ENCODE results near the gene SEC22C.

SEC22C gene

DNA sequence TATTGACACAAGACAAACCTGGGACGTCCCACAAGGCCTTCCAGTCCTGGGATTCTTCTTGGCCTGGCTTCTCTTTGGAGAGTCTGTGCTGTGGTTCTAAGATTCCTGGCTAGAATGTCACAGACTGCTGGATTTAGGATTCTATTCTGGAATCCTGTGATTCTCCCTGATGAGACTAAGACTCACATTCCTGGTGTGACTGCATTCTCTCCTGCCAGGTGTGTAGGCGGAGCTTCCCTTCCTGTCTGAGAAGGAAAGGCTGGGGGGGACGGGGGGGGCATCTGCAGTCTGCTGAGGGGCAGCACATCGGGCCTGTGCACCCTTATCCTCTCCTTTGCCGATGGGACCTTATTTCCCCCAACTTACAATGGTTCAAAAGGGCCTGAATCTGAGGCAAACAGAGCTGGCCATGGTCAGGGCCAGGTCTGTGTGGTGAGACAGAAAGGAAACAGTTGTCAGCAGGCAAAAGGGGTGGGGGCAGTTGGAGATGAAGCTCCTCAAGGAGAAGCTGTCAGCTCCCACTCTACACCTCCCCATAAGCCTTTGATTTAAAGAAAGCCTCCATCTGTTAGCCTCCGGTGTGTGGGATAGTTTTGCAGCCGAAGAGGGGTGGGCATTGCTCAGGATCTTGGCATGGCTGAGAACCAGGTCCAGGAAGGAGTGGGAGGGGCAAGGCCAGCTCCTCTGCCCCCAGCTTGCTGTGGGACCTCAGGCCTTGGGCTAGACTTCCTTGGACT, 48.4 kb downstream of the SEC22C start:
- no peak for FAIRE-seq

GRCh38 chr3:42532229-42532628, 49.5 kb downstream of the SEC22C start:
- FAIRE-seq: no peak

GRCh38 chr3:42531470-42531869, 50.3 kb downstream of the SEC22C start:
- no peak for FAIRE-seq

GRCh38 chr3:42530073-42530472, 51.7 kb downstream of the SEC22C start:
- no peak for FAIRE-seq

DNA sequence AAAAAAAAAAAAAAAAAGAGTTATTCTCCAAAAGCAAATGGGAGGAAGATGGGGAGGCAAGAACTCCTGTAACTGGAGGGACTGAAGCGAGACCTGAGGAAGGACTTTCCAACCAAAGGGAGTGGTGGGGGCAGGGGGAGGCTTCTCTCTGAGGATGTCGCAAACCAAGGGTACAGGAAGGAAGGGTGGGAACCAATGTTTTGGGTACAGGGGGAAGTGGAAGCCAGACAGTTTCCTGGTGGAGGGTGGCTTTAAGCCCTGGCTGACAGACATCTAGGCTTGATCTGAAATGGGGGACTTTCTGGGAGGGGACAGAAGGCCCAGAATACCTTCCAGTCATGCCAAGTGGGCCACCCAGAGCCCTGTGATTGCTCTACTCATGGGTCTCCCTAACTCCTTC, 52.3 kb downstream of the SEC22C start:
- FAIRE-seq: no peak

GRCh38 chr3:42527368-42527917, 54.3 kb downstream of the SEC22C start:
- FAIRE-seq: no peak

GRCh38 chr3:42526616-42527367, 55.0 kb downstream of the SEC22C start:
- no peak for FAIRE-seq

DNA sequence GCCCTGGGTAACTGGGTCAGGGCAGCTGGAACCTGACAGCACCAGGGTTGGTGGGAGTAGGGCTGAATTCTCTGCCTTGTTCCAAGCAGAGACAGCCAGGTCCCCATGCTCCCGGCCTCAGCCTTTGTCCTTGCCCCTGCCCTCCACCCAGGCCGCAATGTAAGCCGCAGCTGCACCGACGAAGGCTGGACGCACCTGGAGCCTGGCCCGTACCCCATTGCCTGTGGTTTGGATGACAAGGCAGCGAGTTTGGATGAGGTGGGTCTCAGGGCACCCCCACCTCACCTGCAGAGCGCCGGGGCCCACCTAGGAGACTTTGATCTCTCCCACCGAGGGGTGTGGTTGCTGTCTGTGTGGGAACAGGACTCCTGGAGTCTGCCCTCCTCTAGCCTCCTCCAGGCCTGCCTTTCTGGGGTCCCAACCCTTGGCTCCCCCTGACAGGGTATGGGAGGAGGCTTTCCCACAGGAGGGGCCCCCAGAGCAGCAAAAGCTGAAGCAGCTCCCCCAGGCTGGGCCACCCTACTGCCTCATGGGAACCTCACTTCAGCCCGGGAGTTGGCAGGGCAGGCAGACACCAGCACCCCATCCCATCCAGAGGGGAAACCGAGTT, 55.9 kb downstream of the SEC22C start:
- no peak for FAIRE-seq

DNA sequence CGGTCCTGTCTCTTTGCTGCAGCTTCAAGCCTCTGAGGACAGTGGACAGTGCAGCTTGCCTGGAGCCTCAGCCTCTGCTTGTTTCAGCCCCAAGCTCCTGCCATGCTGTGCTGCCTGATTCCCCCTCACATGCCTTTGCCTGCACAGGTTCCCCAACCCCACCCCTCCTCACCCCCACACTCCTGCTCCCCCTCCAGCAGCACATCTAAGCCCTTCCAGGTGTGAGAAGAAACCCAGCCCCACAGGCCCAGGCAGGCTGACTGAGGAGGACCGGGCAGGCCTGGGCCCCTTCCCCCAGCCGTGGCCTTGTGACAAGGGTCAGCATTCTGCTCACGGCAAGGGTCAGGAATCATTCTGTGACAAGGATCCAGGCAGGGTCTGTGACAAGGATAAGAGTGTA, 56.6 kb downstream of the SEC22C start:
- FAIRE-seq: no peak

DNA sequence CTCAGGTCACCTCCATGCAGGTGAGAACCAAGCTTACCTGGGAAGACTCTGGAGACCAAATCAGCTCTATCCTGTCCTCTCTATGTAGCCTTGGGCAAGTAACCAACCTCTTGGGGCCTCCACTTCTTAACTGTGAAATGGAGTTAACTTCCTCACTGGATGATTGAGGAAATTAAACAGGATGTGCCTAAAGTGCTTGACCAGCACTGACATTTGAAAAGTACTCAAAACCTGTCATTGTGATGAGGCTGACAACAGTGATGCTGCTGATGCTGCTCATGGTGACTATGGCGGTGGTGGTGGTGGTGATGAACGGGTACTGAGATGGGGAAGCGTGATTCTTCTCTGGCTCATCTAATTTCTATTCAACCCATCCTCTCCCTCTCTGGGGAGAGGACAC, 57.0 kb downstream of the SEC22C start:
- no peak for FAIRE-seq

GRCh38 chr3:42520906-42521305, 60.9 kb downstream of the SEC22C start:
- no peak for FAIRE-seq

DNA sequence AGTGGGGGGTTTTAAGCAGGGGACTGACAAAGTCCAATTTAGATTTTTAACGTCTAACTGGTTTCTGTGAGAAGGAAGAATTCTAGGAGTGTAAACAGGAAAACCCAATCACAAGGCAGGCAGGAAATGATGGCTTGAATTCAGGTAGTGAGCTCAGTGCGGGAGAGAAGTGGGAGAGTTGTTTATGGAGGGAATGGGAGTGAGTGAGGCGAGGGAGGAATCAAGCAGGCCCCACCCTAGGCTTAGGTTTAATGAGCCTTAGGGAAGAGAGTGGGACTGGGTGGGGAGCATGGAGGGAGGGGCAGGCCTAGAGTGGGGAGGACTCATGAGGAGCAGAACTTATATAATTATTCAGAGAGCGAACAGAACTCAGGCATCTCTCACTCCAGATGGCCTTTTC, 61.4 kb downstream of the SEC22C start:
- FAIRE-seq: no peak

- FAIRE-seq: no peak
These were observed 62.2 kb downstream of the SEC22C start for GRCh38 chr3:42519568-42519962.

DNA sequence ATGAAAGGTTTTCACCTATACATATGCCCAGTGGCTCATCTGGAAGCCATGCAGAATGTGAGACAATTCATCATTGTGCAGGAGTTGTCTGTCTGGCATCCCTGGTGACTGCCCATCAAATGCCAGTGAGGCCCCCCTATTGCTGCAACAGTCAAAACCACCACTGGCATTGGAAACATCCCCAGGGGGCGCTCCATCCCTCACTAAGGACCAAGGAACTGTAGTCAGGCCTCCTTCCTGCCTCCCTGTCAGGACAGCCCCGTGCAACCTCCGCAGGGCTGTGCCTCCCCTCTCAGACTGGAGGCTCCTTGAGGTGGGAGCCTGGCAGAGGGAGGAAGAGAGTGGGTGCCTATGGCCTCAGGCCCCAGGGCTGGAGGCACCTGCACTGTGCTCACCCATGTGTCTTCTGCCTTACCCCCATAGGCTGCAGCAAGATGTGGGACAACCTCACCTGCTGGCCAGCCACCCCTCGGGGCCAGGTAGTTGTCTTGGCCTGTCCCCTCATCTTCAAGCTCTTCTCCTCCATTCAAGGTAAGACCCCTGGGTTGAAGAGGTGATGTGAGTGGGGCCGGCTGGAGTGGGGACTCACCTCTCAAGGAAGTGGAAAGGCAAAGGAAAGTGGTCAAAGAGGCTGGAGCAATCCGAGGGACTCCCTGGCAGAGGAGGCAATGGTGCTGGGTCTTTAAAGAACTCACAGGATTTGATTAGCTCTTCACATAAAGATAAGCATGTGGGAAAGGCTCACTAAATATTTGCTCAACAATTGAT, 62.8 kb downstream of the SEC22C start:
- no peak for FAIRE-seq

GRCh38 chr3:42517117-42517516, 64.7 kb downstream of the SEC22C start:
- no peak for FAIRE-seq

DNA sequence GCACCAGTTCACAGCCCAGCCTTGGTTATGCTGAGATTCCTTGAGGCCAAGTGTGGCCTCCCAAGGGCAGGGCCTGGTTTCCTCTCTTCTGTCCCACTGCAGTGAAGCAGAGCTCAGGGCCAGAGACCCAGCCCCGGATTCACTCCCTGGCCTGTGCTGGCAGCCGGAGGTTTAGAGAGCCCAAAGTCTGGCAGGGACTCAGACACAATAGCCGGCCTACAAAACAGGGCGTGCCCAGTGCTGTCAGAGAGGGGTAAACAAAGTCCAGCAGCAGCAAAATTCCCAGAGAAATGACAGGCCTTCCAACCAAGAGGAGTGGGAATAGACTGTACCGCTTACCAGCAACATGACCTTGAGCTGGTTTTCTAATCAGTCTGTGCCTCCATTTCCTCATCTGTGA, 65.3 kb downstream of the SEC22C start:
- no peak for FAIRE-seq

DNA sequence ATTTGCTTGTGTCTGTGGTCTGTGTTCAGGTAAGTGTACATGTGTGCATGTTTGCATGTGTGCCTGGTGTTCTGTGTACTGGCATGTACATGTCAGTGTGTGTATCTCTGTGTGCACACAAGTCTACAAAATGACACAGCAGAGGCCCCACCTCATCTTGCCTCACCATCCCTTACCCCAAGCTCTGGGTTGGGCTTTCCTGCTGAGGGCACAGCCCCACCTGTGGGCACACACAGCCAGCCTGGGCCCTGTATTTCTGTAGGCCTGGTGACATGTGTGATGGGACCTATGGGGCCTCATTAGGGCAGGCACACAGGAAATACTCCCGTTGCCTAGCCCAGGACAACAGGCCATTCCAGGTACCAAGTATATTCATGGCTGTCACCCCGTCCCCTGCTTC, 65.8 kb downstream of the SEC22C start:
- no peak for FAIRE-seq

GRCh38 chr3:42515391-42515916, 66.3 kb downstream of the SEC22C start:
- no peak for FAIRE-seq

DNA sequence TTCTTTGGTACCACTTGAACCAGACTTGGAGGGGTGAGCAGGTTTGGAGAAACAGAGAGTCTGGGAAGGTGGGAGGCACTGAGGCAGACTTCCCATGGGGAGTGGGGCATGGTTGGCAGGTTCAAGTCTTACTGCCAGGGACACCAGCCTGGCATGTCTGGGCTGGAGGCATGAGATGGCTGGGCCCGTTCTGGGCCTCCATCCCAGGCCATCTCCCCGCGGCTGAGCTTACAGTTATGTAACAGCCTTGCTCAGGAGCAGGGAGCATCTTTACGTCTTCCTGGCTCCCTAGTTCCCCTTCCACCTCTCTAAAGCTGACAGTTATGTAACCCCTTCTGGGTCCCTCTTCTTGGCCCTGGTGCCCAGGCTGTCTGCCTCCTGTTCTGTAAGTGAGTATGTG, 66.9 kb downstream of the SEC22C start:
- no peak for FAIRE-seq

DNA sequence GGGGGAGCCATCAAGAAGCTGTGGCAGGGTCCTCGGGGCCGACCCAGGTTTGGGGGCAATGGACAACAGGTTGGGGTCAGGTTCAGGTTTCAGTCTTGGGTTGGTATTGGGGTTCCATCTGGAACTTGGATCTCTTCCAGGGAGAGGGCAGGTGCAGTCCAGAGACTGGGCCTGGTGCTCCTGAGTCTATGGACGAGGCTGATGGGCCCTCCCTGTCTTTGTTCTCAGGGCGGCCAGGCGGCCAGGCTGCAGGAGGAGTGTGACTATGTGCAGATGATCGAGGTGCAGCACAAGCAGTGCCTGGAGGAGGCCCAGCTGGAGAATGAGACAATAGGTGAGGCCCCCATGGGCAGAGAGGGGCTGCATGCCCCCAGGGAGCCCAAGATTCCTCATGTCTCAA, 68.2 kb downstream of the SEC22C start:
- no peak for FAIRE-seq

DNA sequence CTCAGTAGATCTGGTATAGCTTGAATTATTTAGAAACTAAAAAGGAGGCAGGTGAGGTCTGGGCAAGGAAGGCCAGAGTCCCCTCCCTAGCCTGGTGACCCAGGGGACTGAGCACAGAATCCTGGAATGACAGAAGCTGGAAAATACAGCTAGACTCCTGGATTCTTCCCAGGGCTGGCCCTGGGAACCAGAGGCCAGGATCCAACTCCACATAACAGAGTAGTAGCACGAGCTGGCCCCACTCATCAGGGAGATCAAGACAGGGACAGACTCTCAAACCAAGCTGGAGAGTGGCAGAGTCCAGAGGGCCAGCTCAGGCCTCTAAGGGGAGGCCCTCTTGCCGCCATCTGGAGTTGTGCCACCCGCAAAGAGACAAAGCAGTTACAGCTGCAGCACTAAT, 68.6 kb downstream of the SEC22C start:
- no peak for FAIRE-seq

- no peak for FAIRE-seq
These were observed 70.0 kb downstream of the SEC22C start for GRCh38 chr3:42511736-42512135.

GRCh38 chr3:42511201-42511600, 70.6 kb downstream of the SEC22C start:
- no peak for FAIRE-seq

Data from A204.1 (cell line).